HepG2 (cell line): ENCODE measurements around the gene DDX11. TPM values are rescaled to one million over a fixed set of nuclear protein-coding genes. Genes with fewer than 3 reads are reported as not detected.
"Not testable (repeated sequence)": the region's sequence is repeated elsewhere in the genome, so short reads cannot be mapped to it uniquely, and the experiment has no call there.

ENCODE experiments used
- CHD2 ChIP-seq: IDR thresholded peaks from 2 replicates; pipeline ENCODE4 v1.6.1; 2011; ENCODE audit warnings: low read depth, low read length, improper control_type of control experiment
- FOXP1 ChIP-seq, 2 experiments: fragments of 450-650 bp in 1 of 2; IDR thresholded peaks; 2 replicates each; pipeline ENCODE4 v1.6.1; 2017 to 2018; ENCODE audit warnings: antibody characterized with exemption in 1 of 2
- GLI4 ChIP-seq: sonication (generic); formaldehyde crosslinking; IDR thresholded peaks from 2 replicates; pipeline ENCODE4 v1.5.1; 2020; ENCODE audit warnings: missing genetic modification reagents, mild to moderate bottlenecking, moderate library complexity, borderline replicate concordance
- HIVEP1 ChIP-seq: sonication (generic); formaldehyde crosslinking; IDR thresholded peaks from 2 replicates; pipeline ENCODE4 v1.4.0; 2020; ENCODE audit warnings: mild to moderate bottlenecking, missing genetic modification reagents
- MAX ChIP-seq: IDR thresholded peaks from 2 replicates; pipeline ENCODE4 v1.6.1; 2012; ENCODE audit warnings: inconsistent platforms
- MAZ ChIP-seq, 2 experiments: sonication (generic) in 1 of 2; formaldehyde crosslinking in 1 of 2; IDR thresholded peaks; 2 replicates each; pipeline versions ENCODE4 v1.5.0 to v1.6.1; 2012 to 2020; ENCODE audit warnings: low read depth in 2 of 2, mild to moderate bottlenecking in 2 of 2, borderline replicate concordance in 1 of 2, improper control_type of control experiment in 1 of 2, low read length in 1 of 2, missing genetic modification reagents in 1 of 2, moderate library complexity in 1 of 2
- PITX1 ChIP-seq: sonication (generic); formaldehyde crosslinking; IDR thresholded peaks from 2 replicates; pipeline ENCODE4 v1.5.1; 2020; ENCODE audit warnings: mild to moderate bottlenecking, missing genetic modification reagents
- TEAD3 ChIP-seq: optimal IDR thresholded peaks from 2 replicates; pipeline ENCODE3; 2016; ENCODE audit warnings: borderline replicate concordance
- ZBTB40 ChIP-seq, 2 experiments: fragments of 450-650 bp in 1 of 2; sonication (generic) in 1 of 2; formaldehyde crosslinking in 1 of 2; IDR thresholded peaks; 2 replicates each; pipeline versions ENCODE4 v1.6.1 to v1.8.0; 2016 to 2022; ENCODE audit warnings: antibody characterized with exemption in 1 of 2, mild to moderate bottlenecking in 1 of 2, missing genetic modification reagents in 1 of 2
- ZNF749 ChIP-seq: sonication (generic); formaldehyde crosslinking; IDR thresholded peaks from 2 replicates; pipeline ENCODE4 v1.8.0; 2022; ENCODE audit warnings: mild to moderate bottlenecking, missing genetic modification reagents, moderate library complexity, borderline replicate concordance
- ZNF768 ChIP-seq: sonication (generic); formaldehyde crosslinking; IDR thresholded peaks from 2 replicates; pipeline ENCODE4 v1.4.0; 2020; ENCODE audit warnings: missing genetic modification reagents
- polyA plus RNA-seq, 8 experiments: library from polyadenylated mRNA; depleted of rRNA in 3 of 8; stranded (reverse) in 7 of 8; unstranded in 1 of 8; fragments of >200 nt; fragmentation: Illumina TruSeq in 4 of 8; extraction: Trizol in 4 of 8; gene quantifications; 2 replicates each; pipeline versions ENCODE4 v1.2.1 to v1.2.3, GENCODE V29; 2011 to 2016; ENCODE audit warnings: low read depth in 4 of 8, missing spikeins in 1 of 8, mixed read lengths in 1 of 8; ENCODE audit not compliant: insufficient read depth in 1 of 8
- total RNA-seq, 5 experiments: library from RNA; depleted of rRNA; stranded (reverse); fragments of >200 nt; fragmentation: Illumina TruSeq; extraction: Trizol; gene quantifications; 2 replicates each; pipeline ENCODE4 v1.2.3, GENCODE V29; 2016; ENCODE audit warnings: low read depth in 1 of 5
- TF ChIP-seq, protein P1 (sequence below): sonication (generic); formaldehyde crosslinking; IDR thresholded peaks from 2 replicates; pipeline ENCODE4 v1.8.0; 2023; ENCODE audit warnings: mild to moderate bottlenecking, missing genetic modification reagents
- TF ChIP-seq, protein P2 (sequence below): sonication (generic); formaldehyde crosslinking; IDR thresholded peaks from 2 replicates; pipeline ENCODE4 v1.5.0; 2020; ENCODE audit warnings: missing genetic modification reagents

The DDX11 gene
- total and polyA plus RNA-seq, 2 of the 13 experiments (the other 11 are each of a cell fraction or from before 2014, with no cell fraction given), result 23.9 to 40.8 TPM

DNA sequence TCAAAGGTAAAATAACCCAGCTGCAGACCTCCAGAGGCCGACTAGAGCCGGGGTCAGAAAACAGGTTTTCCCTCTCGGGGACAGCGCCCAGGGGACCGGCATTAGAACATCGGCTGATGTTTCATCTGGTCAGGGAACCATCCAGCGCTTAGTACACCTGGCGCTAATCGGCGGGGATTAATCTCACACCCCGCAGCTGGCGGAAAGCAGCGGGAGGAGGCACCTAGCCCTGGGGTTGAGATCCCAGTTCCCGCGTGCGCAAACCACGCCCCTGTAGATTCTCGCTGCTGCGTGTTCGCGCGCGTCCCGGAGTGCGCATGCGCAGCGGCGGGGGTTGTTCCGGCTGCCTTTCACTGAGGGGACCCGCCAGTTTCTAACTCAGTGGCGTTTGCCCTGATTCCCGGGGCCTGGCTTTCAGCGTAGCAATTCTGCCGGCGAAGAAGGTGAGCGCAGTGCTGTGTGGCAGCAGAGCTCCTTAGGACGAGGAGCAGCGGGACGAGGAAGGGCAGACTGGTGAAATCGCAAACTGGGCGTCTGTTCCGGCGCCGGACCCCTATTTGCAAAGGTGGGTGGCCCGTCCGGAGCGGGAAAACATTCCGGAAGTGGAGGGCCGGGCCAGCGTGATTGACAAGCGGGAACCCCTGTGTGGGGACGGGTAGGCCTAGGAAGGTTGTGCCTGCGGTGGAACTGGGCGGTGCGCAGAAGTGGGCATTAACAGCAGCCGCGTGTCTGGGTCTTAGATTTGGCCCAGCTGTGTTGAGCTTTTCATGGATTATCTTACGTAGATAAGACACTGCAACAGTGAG lies at the start of gene DDX11 (continued):
- TF ChIP-seq ZBTB40 (IDR thresholded peaks at IDR 0.05); MAZ (IDR thresholded peaks at IDR 0.05; ENCODE audit: borderline replicate concordance, low read depth, low read length); FOXP1 (IDR thresholded peaks at IDR 0.05): not testable (repeated sequence)
- peak; percentile 12; the same call in 1 of the 2 replicates for TF ChIP-seq ZBTB40 (CRISPR knock-in tag; IDR thresholded peaks at IDR 0.05)
- peak; percentile 75 for TF ChIP-seq MAZ (CRISPR knock-in tag; IDR thresholded peaks at IDR 0.05; ENCODE audit: low read depth)
- TF ChIP-seq ZNF768 (CRISPR knock-in tag), result 0 out of 2 replicates have a peak, but pooled peaks have one; percentile 10
- TF ChIP-seq, protein P1, sequence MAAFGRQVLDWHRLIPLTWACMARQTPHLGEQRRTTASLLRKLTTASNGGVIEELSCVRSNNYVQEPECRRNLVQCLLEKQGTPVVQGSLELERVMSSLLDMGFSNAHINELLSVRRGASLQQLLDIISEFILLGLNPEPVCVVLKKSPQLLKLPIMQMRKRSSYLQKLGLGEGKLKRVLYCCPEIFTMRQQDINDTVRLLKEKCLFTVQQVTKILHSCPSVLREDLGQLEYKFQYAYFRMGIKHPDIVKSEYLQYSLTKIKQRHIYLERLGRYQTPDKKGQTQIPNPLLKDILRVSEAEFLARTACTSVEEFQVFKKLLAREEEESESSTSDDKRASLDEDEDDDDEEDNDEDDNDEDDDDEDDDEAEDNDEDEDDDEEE, result peak; percentile 63; the same call in 1 of the 2 replicates
- peak; percentile 63; the same call in 1 of the 2 replicates for TF ChIP-seq ZNF749 (CRISPR knock-in tag)
- 0 out of 2 replicates have a peak, but pooled peaks have one; percentile 25 for TF ChIP-seq FOXP1 (CRISPR knock-in tag; IDR thresholded peaks at IDR 0.05)
- peak; percentile 55; the same call in 1 of the 2 replicates for TF ChIP-seq HIVEP1 (CRISPR knock-in tag)
- TF ChIP-seq GLI4, result peak; percentile 53; the same call in 1 of the 2 replicates
- TF ChIP-seq MAX, result peak; percentile 86
- TF ChIP-seq, protein P2, sequence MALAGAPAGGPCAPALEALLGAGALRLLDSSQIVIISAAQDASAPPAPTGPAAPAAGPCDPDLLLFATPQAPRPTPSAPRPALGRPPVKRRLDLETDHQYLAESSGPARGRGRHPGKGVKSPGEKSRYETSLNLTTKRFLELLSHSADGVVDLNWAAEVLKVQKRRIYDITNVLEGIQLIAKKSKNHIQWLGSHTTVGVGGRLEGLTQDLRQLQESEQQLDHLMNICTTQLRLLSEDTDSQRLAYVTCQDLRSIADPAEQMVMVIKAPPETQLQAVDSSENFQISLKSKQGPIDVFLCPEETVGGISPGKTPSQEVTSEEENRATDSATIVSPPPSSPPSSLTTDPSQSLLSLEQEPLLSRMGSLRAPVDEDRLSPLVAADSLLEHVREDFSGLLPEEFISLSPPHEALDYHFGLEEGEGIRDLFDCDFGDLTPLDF (CRISPR knock-in tag), result peak; percentile 97
- TF ChIP-seq CHD2, result 0 out of 2 replicates have a peak, but pooled peaks have one; percentile 37
- peak; percentile 17; the same call in 1 of the 2 replicates for TF ChIP-seq PITX1
- TF ChIP-seq TEAD3 (CRISPR knock-in tag), result peak; percentile 20
